HG02798 (cell line): ENCODE results near the gene AOC2.
"Not testable (repeated sequence)": the region's sequence is repeated elsewhere in the genome, so short reads cannot be mapped to it uniquely, and the experiment has no call there.

ENCODE experiments used
- ATAC-seq: cut with Tn5 transposase; IDR thresholded peaks from one replicate; pipeline ENCODE4 v1.9.1; 2021; ENCODE audit warnings: mild to moderate bottlenecking; ENCODE audit not compliant: unreplicated experiment, poor library complexity

The AOC2 gene

GRCh38 chr17:42830971-42831370, 13.4 kb upstream of the AOC2 start:
- no peak for ATAC-seq

GRCh38 chr17:42832213-42832933, 12.0 kb upstream of the AOC2 start:
- peak; percentile 18 for ATAC-seq

GRCh38 chr17:42832934-42833766, 11.2 kb upstream of the AOC2 start, which contains the start of gene PSME3:
Gene PSME3 (plus strand): TSS chr17:42833397. CDS start chr17:42833632, 235 bp downstream.
- ATAC-seq: peak; percentile 90

- ATAC-seq: no peak
Measured at GRCh38 chr17:42833767-42834422, 10.5 kb upstream of the AOC2 start.

GRCh38 chr17:42835732-42836131, 8.6 kb upstream of the AOC2 start:
- ATAC-seq: no peak

GRCh38 chr17:42841975-42842685, 2.2 kb upstream of the AOC2 start:
- no peak for ATAC-seq

GRCh38 chr17:42843358-42843934, 934 bp upstream of the AOC2 start:
- ATAC-seq: no peak

- ATAC-seq: no peak
Measured at GRCh38 chr17:42844761-42845555, 578 bp downstream of the AOC2 start.

GRCh38 chr17:42845556-42845917, 1.2 kb downstream of the AOC2 start:
- ATAC-seq: no peak

GRCh38 chr17:42845918-42846593, 1.7 kb downstream of the AOC2 start:
- ATAC-seq: no peak

GRCh38 chr17:42846594-42847280, 2.4 kb downstream of the AOC2 start:
- no peak for ATAC-seq

GRCh38 chr17:42848093-42848492, 3.7 kb downstream of the AOC2 start:
- no peak for ATAC-seq

- no peak for ATAC-seq
Measured at GRCh38 chr17:42849031-42849430, 4.7 kb downstream of the AOC2 start.

GRCh38 chr17:42849451-42850181, 5.2 kb downstream of the AOC2 start:
- ATAC-seq: no peak

- no peak for ATAC-seq
Measured at GRCh38 chr17:42850954-42851353, 6.6 kb downstream of the AOC2 start, which contains the start of gene AOC3. Gene AOC3 (plus strand): TSS chr17:42851199. CDS start chr17:42851344, 145 bp downstream.

- not testable (repeated sequence) for ATAC-seq
Measured at GRCh38 chr17:42851371-42852240, 7.2 kb downstream of the AOC2 start.
